B cell (primary cell): ENCODE measurements around the gene CDHR5. TPM values are rescaled to one million over a fixed set of nuclear protein-coding genes. Genes with fewer than 3 reads are reported as not detected.

Source experiments
- ATAC-seq: fragments of 200-7000 bp; cut with Tn5 transposase; one replicate; pipeline ENCODE4 v1.10.0; 2021; ENCODE audit warnings: low read depth, mild to moderate bottlenecking, moderate number of reproducible peaks, moderate library complexity
- CTCF ChIA-PET: fragments of 350-600 bp; sonication (Branson Sonifier 250); formaldehyde crosslinking; loops from one replicate; lab custom pipeline; 2021; ENCODE audit warnings: antibody characterized with exemption, inconsistent platforms; lab: Charles Lee
- POLR2A ChIA-PET: fragments of 350-600 bp; sonication (Branson Sonifier 250); formaldehyde crosslinking; loops from one replicate; lab custom pipeline; 2021; ENCODE audit warnings: antibody characterized with exemption; lab: Charles Lee
- DNase-seq: peaks from one replicate; pipeline ENCODE4 v3.0.0; 2013
- H2AFZ ChIP-seq: 2 replicates; pipeline ENCODE4 v1.6.1; 2012; ENCODE audit warnings: mild to moderate bottlenecking, low read depth, low read length; ENCODE audit not compliant: insufficient read depth, poor library complexity, severe bottlenecking
- H3K27ac ChIP-seq, 2 donors: 1 replicate in 1 of 2; 2 replicates in 1 of 2; pipeline ENCODE4 v1.5.1; 2012 to 2013; ENCODE audit warnings: low read length in 2 of 2, mild to moderate bottlenecking in 2 of 2, moderate library complexity in 1 of 2
- H3K27me3 ChIP-seq, 4 experiments: fragments of 200-600 bp in 1 of 4; sonication (generic) in 1 of 4; replicated peaks in 1 of 4; 1 replicate in 2 of 4; 2 replicates in 2 of 4; pipeline versions ENCODE4 v1.6.1 to v1.7.0; 2013 to 2016; ENCODE audit warnings: low read length in 3 of 4, mild to moderate bottlenecking in 2 of 4, mixed read lengths in 1 of 4, moderate library complexity in 1 of 4; ENCODE audit not compliant: insufficient read depth in 4 of 4, control insufficient read depth in 3 of 4; ENCODE audit errors: control extremely low read depth in 1 of 4
- H3K36me3 ChIP-seq, 2 experiments: replicated peaks in 1 of 2; 1 replicate in 1 of 2; 2 replicates in 1 of 2; pipeline versions ENCODE4 v1.6.1 to v1.7.1; 2013; ENCODE audit warnings: low read length in 1 of 2; ENCODE audit not compliant: insufficient read depth in 2 of 2, control insufficient read depth in 1 of 2; ENCODE audit errors: control extremely low read depth in 1 of 2, extremely low read depth in 1 of 2
- H3K4me1 ChIP-seq, 2 donors: fragments of 200-600 bp in 1 of 2; sonication (generic) in 1 of 2; 1 replicate in 1 of 2; 2 replicates in 1 of 2; pipeline versions ENCODE4 v1.5.1 to v1.6.1; 2013 to 2017; ENCODE audit warnings: low read length in 2 of 2; ENCODE audit not compliant: control insufficient read depth in 2 of 2, insufficient read depth in 2 of 2
- H3K4me2 ChIP-seq: replicated peaks from 2 replicates; pipeline ENCODE3; 2012; ENCODE audit warnings: mild to moderate bottlenecking, low read depth, low read length; ENCODE audit not compliant: poor library complexity, severe bottlenecking
- H3K4me3 ChIP-seq, 5 experiments: fragments of 200-600 bp in 1 of 5; sonication (generic) in 1 of 5; 1 replicate in 3 of 5; 2 replicates in 2 of 5; pipeline versions ENCODE4 v1.5.1 to v1.7.0; 2011 to 2016; ENCODE audit warnings: low read length in 4 of 5, mild to moderate bottlenecking in 4 of 5, low read depth in 2 of 5, control low read depth in 1 of 5, moderate library complexity in 1 of 5; ENCODE audit not compliant: insufficient read depth in 1 of 5; ENCODE audit errors: control extremely low read depth in 1 of 5, extremely low read depth in 1 of 5
- H3K79me2 ChIP-seq: fragments of 200-600 bp; sonication (generic); one replicate; pipeline ENCODE4 v1.6.0; 2016; ENCODE audit warnings: low read length; ENCODE audit not compliant: control insufficient read depth, insufficient read depth
- H3K9ac ChIP-seq: fragments of 200-600 bp; sonication (generic); 2 replicates; pipeline ENCODE4 v1.6.1; 2017; ENCODE audit warnings: mild to moderate bottlenecking, low read length, moderate library complexity
- H3K9me3 ChIP-seq, 3 donors: one replicate each; pipeline versions ENCODE4 v1.6.1 to v1.7.1; 2013; ENCODE audit warnings: low read length in 2 of 3; ENCODE audit not compliant: control insufficient read depth in 2 of 3, insufficient read depth in 1 of 3; ENCODE audit errors: control extremely low read depth in 1 of 3
- H4K20me1 ChIP-seq: 2 replicates; pipeline ENCODE4 v1.6.0; 2012; ENCODE audit warnings: mild to moderate bottlenecking, low read length; ENCODE audit not compliant: insufficient read depth, control insufficient read depth, poor library complexity, severe bottlenecking
- H3K27ac Mint-ChIP-seq: one replicate; pipeline ENCODE4 v1.8.0; 2021; ENCODE audit warnings: mixed read lengths
- H3K27me3 Mint-ChIP-seq: one replicate; pipeline ENCODE4 v1.8.0; 2021; ENCODE audit warnings: mixed read lengths
- H3K4me1 Mint-ChIP-seq: one replicate; pipeline ENCODE4 v1.8.0; 2021; ENCODE audit warnings: mixed read lengths
- H3K4me3 Mint-ChIP-seq: one replicate; pipeline ENCODE4 v1.8.0; 2021; ENCODE audit warnings: mixed read lengths
- H3K9me3 Mint-ChIP-seq: one replicate; pipeline ENCODE4 v1.8.0; 2022; ENCODE audit warnings: mixed read lengths; ENCODE audit not compliant: insufficient read depth
- CTCF ChIP-seq: fragments of 200-600 bp; IDR thresholded peaks from one replicate; pipeline ENCODE4 v1.8.0; 2022; ENCODE audit warnings: antibody characterized with exemption, mild to moderate bottlenecking
- EZH2 ChIP-seq: IDR thresholded peaks from 2 replicates; pipeline ENCODE4 v1.6.1; 2012; ENCODE audit warnings: borderline replicate concordance, low read depth, mild to moderate bottlenecking, moderate library complexity, low read length; ENCODE audit not compliant: insufficient read depth, poor library complexity, severe bottlenecking
- WGBS: methylation state at CpG from one replicate; pipeline ENCODE4 v1.1.5; 2013; ENCODE audit warnings: missing lambda C conversion rate; ENCODE audit not compliant: insufficient coverage; 5-methylcytosine and 5-hydroxymethylcytosine counted together
- intact Hi-C: fragments of 100-400 bp; cut with micrococcal nuclease; formaldehyde crosslinking; loops from one replicate; pipeline ENCODE4 v1.10.0; 2022
- polyA plus RNA-seq: library from polyadenylated mRNA; depleted of rRNA; stranded (reverse); fragments of >200 nt; gene quantifications from 2 replicates; pipeline ENCODE4 v1.2.3, GENCODE V29; 2012
- total RNA-seq, 2 donors: library from RNA; stranded (reverse); fragments of 120-200 nt in 1 of 2; gene quantifications; 1 replicate in 1 of 2; 2 replicates in 1 of 2; pipeline versions ENCODE4 v1.2.3 to v1.2.4, GENCODE V29; 2013 to 2022

Gene CDHR5
- total and polyA plus RNA-seq, 2 donors (not counting 1 experiment from before 2014, with no cell fraction given), result 0.09 TPM; not detected in 1

- Histone ChIP-seq H3K79me2 (peaks cover 2% of the 10 kb centered on the region), H3K36me3 (no peaks in the 10 kb centered on the region), H3K9ac (no peak overlapping the region), H3K27ac (no peak overlapping the region), H3K9me3 (no peaks in the 10 kb centered on the region), H3K4me1 (peaks cover 15 to 20% of the 10 kb centered on the region in 2 donors), H4K20me1 (peaks cover 5% of the 10 kb centered on the region), H3K4me3 (no peak overlapping the region), H3K27me3 (peaks cover 0 to 13% (median 4%) of the 10 kb centered on the region in 4 experiments), H2AFZ (no peak overlapping the region), H3K4me2 (no peak overlapping the region)
- no peak overlapping the region for H3K4me3 Mint-ChIP-seq
- WGBS, result 97% methylated on average over 46 of the region's 50 CpGs
- POLR2A ChIA-PET, result no interaction called here
- DNase-seq (no peak), ATAC-seq (no peak)
- H3K27ac Mint-ChIP-seq, result no peak overlapping the region
- peaks cover 4% of the 10 kb centered on the region for H3K27me3 Mint-ChIP-seq
- peaks cover 14% of the 10 kb centered on the region for H3K4me1 Mint-ChIP-seq
- intact Hi-C loops, result no loop called here
- CTCF ChIA-PET, result no interaction called here
- TF ChIP-seq CTCF (no peak), EZH2 (no peak)
- H3K9me3 Mint-ChIP-seq, result no peaks in the 10 kb centered on the region
These were observed 19.3 kb upstream of the CDHR5 start for GRCh38 chr11:643849-644738.

DNA sequence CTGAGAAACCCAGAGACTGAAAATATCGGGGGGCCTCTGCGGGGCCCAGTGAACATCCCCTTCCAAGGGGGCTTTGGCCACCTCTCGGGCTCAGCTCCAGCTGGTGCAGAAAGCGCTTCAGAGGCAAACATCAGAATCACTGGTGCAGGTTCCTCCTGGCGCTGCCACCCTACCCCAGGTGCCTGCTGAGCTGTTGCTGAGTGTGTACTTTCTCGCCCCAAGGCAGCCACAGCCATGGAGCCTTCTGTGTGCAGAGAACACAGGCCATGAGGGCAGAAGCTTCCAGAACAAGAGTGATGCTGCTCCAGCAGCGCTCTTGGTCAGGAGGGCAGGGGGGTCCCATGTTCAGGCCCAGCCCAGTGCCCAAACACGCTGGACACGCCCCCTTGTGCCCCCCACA, 18.6 kb upstream of the CDHR5 start:
- Histone ChIP-seq H3K4me1 (peaks cover 18 to 23% of the 10 kb centered on the region in 2 donors), H4K20me1 (peaks cover 8% of the 10 kb centered on the region), H3K27me3 (peaks cover 0 to 20% (median 8%) of the 10 kb centered on the region in 4 experiments), H2AFZ (no peak overlapping the region), H3K36me3 (no peaks in the 10 kb centered on the region), H3K27ac (no peak overlapping the region), H3K4me2 (no peak overlapping the region), H3K9ac (no peak overlapping the region), H3K9me3 (no peaks in the 10 kb centered on the region), H3K4me3 (no peak overlapping the region), H3K79me2 (peaks cover 2% of the 10 kb centered on the region)
- intact Hi-C loops, result no loop called here
- WGBS, result 87% methylated on average over 9 of the region's 9 CpGs
- no peak overlapping the region for H3K4me3 Mint-ChIP-seq
- ATAC-seq, result no peak
- ChIA-PET CTCF (no interaction called here), POLR2A (no interaction called here)
- DNase-seq, result no peak
- no peak for TF ChIP-seq EZH2
- no peak for TF ChIP-seq CTCF
- H3K9me3 Mint-ChIP-seq, result no peaks in the 10 kb centered on the region
- peaks cover 8% of the 10 kb centered on the region for H3K27me3 Mint-ChIP-seq
- peaks cover 17% of the 10 kb centered on the region for H3K4me1 Mint-ChIP-seq
- H3K27ac Mint-ChIP-seq, result no peak overlapping the region
